ENCODE results near the gene PPP4R4.
"Not testable (repeated sequence)": the region's sequence is repeated elsewhere in the genome, so short reads cannot be mapped to it uniquely, and the experiment has no call there.

PPP4R4 gene

GRCh38 chr14:94282991-94283723 is 109.0 kb downstream of the PPP4R4 start:
- no peak for DNase-seq

- DNase-seq: no peak
These were observed 110.1 kb downstream of the PPP4R4 start for GRCh38 chr14:94284221-94284620.

DNA sequence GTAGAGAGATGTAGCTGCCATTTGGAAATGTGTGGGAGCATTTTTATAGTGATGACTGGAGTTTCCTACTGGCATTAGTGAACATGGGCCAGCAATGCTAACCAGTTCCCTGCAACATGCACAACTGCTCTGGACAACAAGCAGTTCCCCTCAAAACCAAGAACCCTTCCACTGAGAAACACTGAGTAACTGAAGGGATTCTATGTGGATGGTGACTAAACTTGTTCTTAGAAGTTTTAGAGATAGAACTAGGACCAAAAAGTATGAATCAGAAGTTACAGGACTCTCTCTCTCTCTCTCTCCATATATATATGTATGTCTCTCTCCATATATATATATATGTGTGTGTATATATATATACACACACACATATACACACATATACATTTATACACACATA is 111.0 kb downstream of the PPP4R4 start:
- no peak for DNase-seq

GRCh38 chr14:94288610-94289465 is 114.7 kb downstream of the PPP4R4 start:
- no peak for DNase-seq

GRCh38 chr14:94290197-94290596 is 116.1 kb downstream of the PPP4R4 start:
- no peak for DNase-seq

DNA sequence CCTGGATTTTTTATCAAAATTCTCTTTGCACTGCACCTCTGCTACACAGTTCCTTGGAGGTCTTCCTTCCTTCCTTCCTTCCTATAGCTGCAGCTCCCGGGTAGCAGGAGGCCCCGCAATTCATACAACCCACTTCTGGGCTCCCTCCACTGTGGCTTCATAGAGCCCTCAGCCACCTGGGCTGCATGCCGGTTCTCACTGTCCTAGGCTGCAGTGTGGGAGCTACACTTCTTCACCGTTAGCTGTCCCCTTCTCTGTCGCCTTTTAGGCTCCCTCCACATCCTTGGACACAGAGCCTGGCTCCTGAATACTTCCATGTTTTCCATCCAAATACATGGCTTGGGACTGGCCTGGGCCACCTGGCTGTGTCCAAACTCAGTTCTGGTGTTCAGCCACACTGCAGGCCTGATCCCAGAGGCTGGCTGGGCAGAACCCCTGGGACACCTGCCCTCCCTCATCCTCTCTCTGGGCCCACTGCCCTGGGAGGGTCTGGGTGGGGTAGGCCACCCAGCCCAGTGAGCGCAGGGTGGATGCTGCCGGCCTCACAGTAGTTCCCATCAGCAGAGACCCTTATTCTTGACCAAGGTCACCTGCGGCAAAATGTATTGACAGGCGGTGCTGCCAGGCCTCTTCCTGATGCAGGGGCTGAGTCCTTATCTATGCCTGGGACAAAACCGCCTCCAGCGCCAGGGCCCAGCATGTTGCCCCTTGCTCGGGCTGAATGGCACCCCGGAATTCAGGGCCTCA is 117.2 kb downstream of the PPP4R4 start:
- DNase-seq: no peak

DNA sequence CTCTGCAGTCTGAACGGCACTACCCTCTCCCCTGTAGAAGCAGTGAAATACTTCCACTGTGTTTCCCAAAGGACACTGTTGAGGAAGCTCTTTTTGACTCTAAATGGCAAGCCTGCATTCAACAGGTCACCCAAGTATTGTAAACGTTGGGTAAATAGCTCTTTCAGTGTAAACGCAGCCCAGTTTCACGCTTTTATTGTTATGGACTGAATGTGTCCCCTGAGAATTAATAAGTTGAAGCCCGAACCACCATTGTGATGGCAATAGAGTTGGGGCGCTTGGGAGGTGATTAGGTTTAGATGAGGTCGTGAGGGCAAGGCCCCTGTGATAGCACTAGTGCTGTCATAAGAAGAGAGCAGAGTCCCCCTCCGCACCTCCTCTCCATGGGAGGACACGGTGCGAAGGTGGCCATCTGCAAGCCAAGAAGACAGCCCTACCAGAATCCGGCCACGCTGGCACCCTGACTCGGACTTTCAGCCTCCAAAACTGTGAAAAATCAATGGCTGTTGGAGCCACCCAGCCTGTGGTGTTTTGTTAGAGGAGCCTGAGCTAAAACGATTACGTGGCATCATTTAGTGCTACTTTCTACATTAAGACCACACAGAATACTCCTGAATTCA is 117.9 kb downstream of the PPP4R4 start:
- no peak for DNase-seq

DNA sequence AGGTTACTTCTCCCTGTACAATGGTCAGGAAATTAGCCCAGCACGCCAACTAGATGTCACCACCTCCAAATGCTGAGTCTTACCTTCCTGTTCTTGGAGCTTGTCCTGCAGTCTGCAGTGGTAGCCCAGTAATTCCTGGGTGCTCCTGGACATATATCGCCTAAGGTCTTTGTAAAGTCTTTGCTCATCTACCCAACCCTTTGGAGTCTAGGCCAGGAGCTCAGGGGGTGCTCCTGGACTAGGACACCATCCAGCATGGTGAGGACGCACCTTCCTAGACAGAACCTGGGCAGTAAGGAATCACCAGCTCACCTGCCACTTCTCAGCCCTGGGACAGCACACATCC is 118.4 kb downstream of the PPP4R4 start:
- DNase-seq: no peak

- no peak for DNase-seq
These were observed 118.9 kb downstream of the PPP4R4 start, which contains the start of gene SERPINA10 for GRCh38 chr14:94292872-94293577. Gene SERPINA10 (minus strand): TSS chr14:94293268. CDS start chr14:94290593, 2,675 bp downstream.

DNA sequence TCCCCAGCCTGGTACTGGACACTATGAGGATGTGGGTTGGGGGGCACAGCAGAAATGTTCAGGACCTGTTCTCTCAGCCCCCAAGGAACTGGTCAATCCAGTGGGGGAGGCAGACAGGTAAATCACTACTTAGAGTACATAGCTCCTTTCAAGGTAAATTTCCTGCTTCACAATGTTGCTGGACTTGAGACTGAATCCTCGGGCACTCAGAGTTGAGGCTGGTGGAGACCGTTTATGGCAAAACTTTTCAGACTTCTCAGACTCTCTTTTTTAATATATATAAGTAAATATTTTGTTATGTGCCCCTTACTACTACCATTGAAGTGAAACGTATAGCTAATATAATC is 119.4 kb downstream of the PPP4R4 start:
- no peak for DNase-seq

- no peak for DNase-seq
These were observed 121.4 kb downstream of the PPP4R4 start for GRCh38 chr14:94295360-94296180.

DNA sequence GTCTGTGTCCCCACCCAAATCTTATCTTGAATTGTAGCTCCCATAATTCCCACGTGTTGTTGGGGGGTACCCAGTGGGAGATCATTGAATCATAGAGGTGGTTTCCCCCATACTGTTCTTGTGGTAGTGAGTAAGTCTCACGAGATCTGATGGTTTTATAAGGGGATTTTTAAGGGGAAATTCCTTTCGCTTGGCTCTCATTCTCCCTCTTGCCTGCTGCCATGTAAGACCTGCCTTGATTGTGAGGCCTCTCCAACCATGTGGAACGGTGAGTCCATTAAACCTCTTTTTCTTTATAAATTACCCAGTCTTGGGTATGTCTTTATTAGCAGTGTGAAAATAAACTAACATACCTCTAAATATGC is 122.0 kb downstream of the PPP4R4 start:
- DNase-seq: not testable (repeated sequence)

GRCh38 chr14:94298130-94298529 is 124.0 kb downstream of the PPP4R4 start:
- no peak for DNase-seq

DNA sequence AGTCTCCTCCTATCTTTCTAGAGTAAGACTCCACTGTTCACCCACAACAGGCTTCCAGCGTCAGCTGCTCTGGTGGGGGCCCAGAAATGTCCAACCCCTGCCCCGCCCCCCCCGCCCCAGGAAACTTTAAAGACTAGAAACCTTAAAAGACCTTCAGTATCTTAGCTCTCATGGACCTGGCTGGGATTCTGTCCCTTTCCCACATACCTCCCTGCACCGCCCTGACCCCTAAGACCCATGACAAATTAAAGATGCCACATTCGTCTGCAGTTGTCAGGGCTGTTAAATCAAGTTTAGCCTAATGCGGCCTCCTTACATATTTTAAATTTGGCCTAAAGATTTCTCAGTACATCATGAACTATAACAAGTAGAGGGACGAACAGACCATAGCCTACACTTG is 129.0 kb downstream of the PPP4R4 start:
- DNase-seq: no peak

DNA sequence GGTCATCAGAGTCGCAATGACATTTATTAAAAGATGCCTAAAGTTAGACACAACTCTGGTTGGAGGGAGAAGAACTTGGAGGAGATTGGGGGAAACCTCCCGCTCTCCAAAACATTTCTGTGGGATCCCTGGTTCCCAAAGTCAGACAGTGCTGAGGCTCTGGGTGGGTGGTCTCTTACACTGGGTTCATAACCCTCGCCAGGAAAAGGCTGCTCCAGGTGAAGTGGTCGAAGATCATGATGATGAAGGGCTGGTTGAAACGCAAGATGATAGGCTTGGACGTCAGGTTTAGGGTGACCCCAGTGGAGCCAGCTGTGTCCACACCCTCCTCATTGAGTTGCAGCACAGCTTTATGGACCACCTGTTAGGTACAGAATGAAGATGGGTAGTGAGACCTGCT is 130.1 kb downstream of the PPP4R4 start:
- DNase-seq: no peak

- no peak for DNase-seq
These were observed 131.5 kb downstream of the PPP4R4 start for GRCh38 chr14:94305620-94306019.

GRCh38 chr14:94306047-94306978 is 132.2 kb downstream of the PPP4R4 start:
- no peak for DNase-seq

- DNase-seq: no peak
These were observed 133.4 kb downstream of the PPP4R4 start for GRCh38 chr14:94307410-94307992.

DNA sequence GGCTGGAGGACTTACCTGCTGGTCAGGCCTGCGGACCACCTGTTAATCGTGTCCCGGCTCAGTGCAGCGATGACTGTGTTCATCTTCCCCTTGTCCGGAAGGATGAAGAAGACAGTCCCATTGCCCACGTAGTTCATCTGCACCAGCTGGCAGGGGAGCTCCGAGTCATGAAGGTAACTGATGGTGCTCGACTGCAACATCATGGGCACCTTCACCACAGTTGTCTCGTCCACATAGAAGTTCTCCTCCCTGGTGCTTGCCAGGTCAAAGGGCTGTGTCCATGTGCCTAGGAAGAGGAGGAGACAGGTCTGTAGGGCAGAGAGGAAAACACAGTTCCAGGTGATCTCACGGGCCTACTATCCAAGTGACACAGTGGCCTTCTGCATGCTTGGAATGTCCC is 135.6 kb downstream of the PPP4R4 start:
- DNase-seq: no peak

GRCh38 chr14:94310248-94310647 is 136.1 kb downstream of the PPP4R4 start:
- no peak for DNase-seq
